ENCODE measurements around the gene SIPA1L3.

GRCh38 chr19:38055010-38055409, 148.0 kb downstream of the SIPA1L3 start:
- TF ChIP-seq RAD51 (IDR thresholded peaks at IDR 0.05) (no peak), SUZ12 (IDR thresholded peaks at IDR 0.05; ENCODE audit: unreplicated experiment) (no peak), CTCF (IDR thresholded peaks at IDR 0.05 in 2 of 3, conservative IDR thresholded peaks at IDR 0.05 in 1 of 3; ENCODE audit: control insufficient read depth in 2 of 3, extremely low read depth in 1 of 3, insufficient read depth in 1 of 3, low read depth in 3 of 3, low read length in 3 of 3) (no peak), POLR2AphosphoS5 (IDR thresholded peaks at IDR 0.05; ENCODE audit: low read length) (no peak), GABPA (IDR thresholded peaks at IDR 0.05; ENCODE audit: low read depth) (no peak), ETV6 (conservative IDR thresholded peaks at IDR 0.05 in 1 of 2, IDR thresholded peaks at IDR 0.05 in 1 of 2; ENCODE audit: borderline replicate concordance in 1 of 2, low read depth in 1 of 2) (no peak), EZH2 (IDR thresholded peaks at IDR 0.05; ENCODE audit: borderline replicate concordance, control insufficient read depth, low read depth, low read length) (no peak)

Measured in GM12878 (cell line).